GM21367 (cell line): ENCODE data around the gene DHX16.
A peak's percentile ranks its signal among the peaks of the same experiment; 100 is the strongest.
"Not testable (repeated sequence)": the region's sequence is repeated elsewhere in the genome, so short reads cannot be mapped to it uniquely, and the experiment has no call there.

Experiments
- ATAC-seq: cut with Tn5 transposase; IDR thresholded peaks from one replicate; pipeline ENCODE4 v1.9.1; 2021; ENCODE audit not compliant: unreplicated experiment

DHX16 gene

DNA sequence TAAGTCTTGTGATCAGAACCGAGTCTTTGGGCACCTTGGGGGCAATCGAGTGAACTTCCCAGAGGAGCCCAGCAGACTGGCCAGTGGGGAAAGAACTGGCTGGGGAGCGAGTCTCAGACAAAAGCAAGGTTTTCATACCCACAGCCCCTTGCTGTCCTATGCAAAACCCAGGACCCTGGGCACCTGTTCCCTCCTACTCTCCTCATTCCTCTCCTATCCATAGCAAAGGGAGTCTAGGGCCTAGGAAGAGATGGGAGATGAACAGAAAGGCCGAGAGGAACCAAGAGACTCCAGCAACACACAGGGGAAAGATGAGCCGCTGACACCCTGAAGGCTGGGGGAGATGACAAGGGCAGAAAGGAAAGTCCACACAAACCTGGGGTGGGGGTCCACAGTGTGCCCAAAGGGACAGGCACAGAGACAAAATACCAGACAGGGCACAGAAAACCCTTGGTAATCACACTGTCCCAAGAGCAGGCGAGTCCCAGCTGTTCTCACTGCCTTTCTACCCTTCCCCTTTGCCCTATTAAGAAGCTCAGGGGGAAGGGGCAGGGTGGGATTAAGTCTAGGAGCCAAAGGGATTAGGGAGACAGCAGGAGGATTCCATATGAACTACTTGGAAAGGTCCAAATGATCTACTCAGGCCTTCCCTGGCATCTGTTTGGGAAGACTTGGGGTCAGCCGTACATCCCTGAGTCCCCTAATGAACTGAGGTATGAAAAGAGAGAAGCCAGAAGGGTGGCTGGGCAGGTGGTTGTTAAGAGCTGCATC lies 7.1 kb upstream of the DHX16 start:
- no peak for ATAC-seq

- ATAC-seq: no peak
Observed at GRCh38 chr6:30678964-30679726, 6.3 kb upstream of the DHX16 start.

DNA sequence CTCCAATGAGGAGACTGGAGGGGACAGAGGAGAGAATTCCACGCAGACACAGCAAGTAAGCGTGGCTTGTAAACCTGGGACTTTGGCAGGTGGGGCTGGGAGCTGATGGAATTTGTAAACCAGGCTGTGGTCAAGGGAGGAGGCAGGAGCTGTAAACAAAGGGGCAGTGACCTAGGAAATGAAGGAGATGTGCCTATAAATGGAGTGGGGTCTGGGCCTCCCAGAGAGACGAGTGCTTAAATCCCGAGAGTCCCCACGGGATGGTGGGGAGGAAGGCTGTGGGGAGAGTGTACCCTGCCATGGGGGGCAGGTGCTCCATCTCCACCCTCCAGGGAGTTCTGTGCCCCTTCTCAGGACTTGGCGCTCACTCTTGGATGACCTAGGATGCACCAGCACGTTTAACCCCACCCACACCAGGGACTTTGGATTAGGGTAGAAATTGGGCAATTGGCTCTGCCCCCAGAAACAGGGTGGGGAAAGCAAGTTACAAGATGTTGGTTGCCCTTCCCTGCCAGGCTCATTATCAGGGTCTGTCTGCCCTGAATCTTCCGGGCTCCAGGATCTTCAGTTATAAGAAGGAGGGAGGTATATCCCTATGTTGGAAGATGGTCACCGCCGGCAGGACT lies 4.0 kb upstream of the DHX16 start:
- no peak for ATAC-seq

GRCh38 chr6:30670760-30671527 lies 1.9 kb downstream of the DHX16 start:
- no peak for ATAC-seq

GRCh38 chr6:30666300-30666699 lies 6.5 kb downstream of the DHX16 start:
- ATAC-seq: not testable (repeated sequence)

- ATAC-seq: no peak
Observed at GRCh38 chr6:30664994-30665767, 7.6 kb downstream of the DHX16 start.

DNA sequence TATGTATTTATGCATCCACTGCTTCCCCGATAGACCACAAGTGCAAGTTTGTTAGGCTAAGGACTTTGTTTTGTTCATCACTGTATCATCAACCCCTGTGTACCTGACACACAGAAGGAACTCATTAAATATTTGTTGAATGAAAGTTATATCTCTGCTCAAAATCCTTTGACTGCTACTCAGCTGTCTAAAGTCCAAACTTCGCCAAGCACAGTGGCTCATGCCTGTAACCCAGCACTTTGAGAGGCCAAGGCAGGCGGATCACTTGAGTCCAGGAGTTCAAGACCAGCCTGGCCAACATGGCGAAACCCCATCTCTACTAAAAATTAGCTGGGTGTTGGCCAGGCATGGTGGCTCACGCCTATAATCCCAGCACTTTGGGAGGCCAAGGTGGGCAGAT lies 14.9 kb downstream of the DHX16 start:
- ATAC-seq: not testable (repeated sequence)

DNA sequence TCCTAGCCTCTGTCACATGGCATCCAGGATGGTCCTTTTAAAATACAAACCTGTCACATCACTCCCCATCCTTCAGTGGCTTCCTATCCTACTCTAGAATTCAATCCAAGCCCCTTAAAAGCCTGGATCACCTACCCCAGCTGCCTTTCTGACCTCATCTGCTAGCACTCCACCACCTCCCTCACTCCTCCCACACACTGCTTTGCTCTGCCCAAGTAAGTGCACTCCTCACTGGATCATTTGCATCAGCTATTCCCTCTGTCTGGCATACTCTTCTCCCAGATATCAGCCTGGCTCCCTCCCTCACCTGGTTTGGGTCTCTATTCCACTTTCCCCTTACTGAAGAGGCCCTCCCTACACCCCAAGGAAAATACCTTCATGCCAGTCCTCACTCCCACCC lies 15.4 kb downstream of the DHX16 start:
- ATAC-seq: no peak

- no peak for ATAC-seq
Observed at GRCh38 chr6:30656513-30656912, 16.3 kb downstream of the DHX16 start.

DNA sequence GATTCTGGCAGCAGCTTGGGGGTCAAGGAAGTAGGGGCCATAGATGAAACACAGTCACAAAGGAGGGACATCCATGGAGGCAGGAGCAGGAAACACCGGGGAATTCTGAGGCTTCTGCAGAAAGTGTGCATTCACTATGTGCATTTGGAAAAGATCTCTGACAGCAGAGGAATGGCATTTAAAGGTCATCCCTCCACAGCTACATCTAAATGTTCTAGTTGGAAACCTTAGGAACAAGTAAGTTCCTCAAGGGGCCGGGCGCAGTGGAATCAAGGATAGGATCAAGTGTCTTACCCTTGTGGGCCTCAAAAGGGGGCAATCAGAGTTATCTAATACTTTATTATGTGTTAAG lies 17.1 kb downstream of the DHX16 start:
- ATAC-seq: no peak

GRCh38 chr6:30654798-30655742 lies 17.7 kb downstream of the DHX16 start:
- ATAC-seq: no peak

GRCh38 chr6:30651143-30651542 lies 21.7 kb downstream of the DHX16 start:
- no peak for ATAC-seq

DNA sequence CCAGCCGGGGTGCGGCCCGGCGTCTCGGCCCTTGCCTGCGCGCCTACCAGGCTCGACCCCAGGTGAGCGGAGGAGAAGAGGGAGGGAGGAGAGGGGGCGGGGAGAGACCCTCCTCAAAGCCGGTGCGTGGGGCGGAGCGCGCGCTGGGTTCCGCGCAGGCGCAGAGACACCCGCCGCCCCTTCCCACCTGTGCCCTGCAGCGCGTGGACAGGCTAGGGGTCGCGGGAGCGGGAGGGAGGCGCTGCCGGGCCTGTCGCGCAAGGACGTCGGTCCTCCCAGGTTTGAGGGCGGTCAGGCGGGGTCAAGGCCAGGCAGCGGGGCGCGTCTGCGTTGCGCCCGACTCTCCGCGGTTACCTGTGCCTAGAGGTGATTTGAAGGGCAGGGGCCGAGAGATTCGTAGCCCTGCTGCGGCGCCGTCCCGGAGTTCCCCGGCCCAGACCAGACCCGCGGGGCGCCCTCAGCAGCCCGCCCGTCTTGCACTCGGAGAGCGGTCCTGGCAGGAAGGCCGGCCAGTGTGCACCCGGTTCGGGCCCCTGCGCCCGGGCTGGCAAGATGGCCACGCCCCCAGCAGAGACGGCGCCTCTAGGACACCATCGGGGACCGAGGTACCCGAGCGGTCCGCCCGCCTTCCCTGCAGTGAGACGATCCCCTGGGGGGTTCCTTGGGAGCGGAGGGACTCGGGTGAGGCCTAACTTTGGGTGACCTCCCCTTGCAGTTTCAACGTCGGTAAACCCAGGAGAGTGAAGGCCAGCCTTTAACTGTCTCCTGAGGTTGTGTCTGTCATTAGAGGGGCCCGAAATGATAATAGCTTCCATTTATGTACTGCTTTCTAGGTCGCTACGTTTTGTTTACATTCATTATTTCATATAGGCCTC lies 25.3 kb downstream of the DHX16 start:
- ATAC-seq: peak; percentile 50

GRCh38 chr6:30646450-30647241 lies 26.2 kb downstream of the DHX16 start, which contains the start of gene C6orf136:
C6orf136 (plus strand) TSS chr6:30647133; CDS start chr6:30647232, 99 bp downstream.
- ATAC-seq: peak; percentile 44

DNA sequence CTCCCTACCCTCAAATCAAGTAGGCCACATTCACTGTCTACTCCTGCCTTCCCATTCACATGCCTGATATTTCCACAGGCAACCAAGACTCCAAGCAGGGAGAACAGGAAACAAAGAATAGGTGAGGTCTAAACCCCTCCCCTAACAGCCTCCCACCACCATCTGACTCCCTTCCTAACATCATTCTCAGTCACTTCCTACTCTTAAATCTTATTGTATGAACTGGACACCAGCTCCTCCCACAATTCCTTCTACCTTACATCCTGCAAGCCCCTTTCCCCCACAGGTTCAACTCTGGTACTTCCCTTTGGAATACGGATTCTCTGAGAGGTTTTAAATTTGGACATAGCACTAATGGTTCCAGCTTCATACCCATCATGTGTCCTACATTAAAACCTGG lies 26.8 kb downstream of the DHX16 start:
- ATAC-seq: no peak

- ATAC-seq: no peak
Observed at GRCh38 chr6:30644769-30645168, 28.0 kb downstream of the DHX16 start.

DNA sequence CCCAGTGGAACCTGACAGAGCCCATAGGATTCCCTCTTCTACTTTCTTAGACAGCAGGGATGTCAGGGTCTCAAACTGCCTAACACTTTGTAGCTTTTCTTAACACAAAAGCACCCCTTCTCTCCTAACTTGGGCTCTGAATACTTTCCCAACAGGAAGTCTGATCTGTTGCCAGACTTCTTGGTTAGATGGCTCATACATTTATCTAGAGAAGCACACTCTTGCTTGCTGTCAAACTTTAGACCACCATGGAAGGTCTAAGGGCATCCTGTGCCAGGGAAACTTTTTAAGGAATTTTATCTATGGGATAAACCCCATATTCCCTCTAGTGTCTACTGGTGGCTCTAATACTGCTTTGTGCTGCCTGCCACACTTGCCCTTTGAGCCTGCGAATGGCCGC lies 29.1 kb downstream of the DHX16 start:
- no peak for ATAC-seq

GRCh38 chr6:30641048-30641447 lies 31.8 kb downstream of the DHX16 start:
- ATAC-seq: no peak
